ENCODE measurements around the gene OCLN. TPM values are rescaled to one million over a fixed set of nuclear protein-coding genes. Genes with fewer than 3 reads are reported as not detected.
"Not testable (repeated sequence)": the region's sequence is repeated elsewhere in the genome, so short reads cannot be mapped to it uniquely, and the experiment has no call there.

OCLN gene
- polyA plus RNA-seq, 1 donor from 2014 or later = 6.5 TPM

GRCh38 chr5:69512740-69513260 lies 20.2 kb downstream of the OCLN start:
- H3F3A ChIP-seq (ENCODE audit: insufficient read depth, low read length, poor library complexity, severe bottlenecking) = no peaks in the 10 kb centered on the region
- TF ChIP-seq TAF1 (IDR thresholded peaks at IDR 0.05; ENCODE audit: low read depth) = no peak
- TF ChIP-seq EZH2 (IDR thresholded peaks at IDR 0.05; ENCODE audit: borderline replicate concordance, insufficient read depth, low read length, poor library complexity, severe bottlenecking) = no peak
- TF ChIP-seq EP300 (conservative IDR thresholded peaks at IDR 0.05; ENCODE audit: poor library complexity, severe bottlenecking) = no peak
- TF ChIP-seq CTCF (IDR thresholded peaks at IDR 0.05; ENCODE audit: poor library complexity, severe bottlenecking) = no peak
- TF ChIP-seq POLR2AphosphoS5 (IDR thresholded peaks at IDR 0.05) = no peak
- TF ChIP-seq MXI1 (conservative IDR thresholded peaks at IDR 0.05; ENCODE audit: poor library complexity, severe bottlenecking) = no peak
- TF ChIP-seq SMC3 (conservative IDR thresholded peaks at IDR 0.05; ENCODE audit: poor library complexity) = no peak
- no peak for TF ChIP-seq RAD21 (conservative IDR thresholded peaks at IDR 0.05)
- no peak for TF ChIP-seq REST (IDR thresholded peaks at IDR 0.05; ENCODE audit: borderline replicate concordance)
- H3K27me3 ChIP-seq (ENCODE audit: insufficient read depth, low read depth, low read length) = no peaks in the 10 kb centered on the region
- no peak overlapping the region for H3K9ac ChIP-seq (ENCODE audit: low read length)
- no peak overlapping the region for H3K4me2 ChIP-seq (ENCODE audit: low read length)
- no peak overlapping the region for H3K4me3 ChIP-seq (ENCODE audit: low read length)
- H3K9me3 ChIP-seq (ENCODE audit: low read length) = no peaks in the 10 kb centered on the region
- no peak overlapping the region for H2AFZ ChIP-seq (ENCODE audit: low read depth, low read length)
- no peaks in the 10 kb centered on the region for H3K36me3 ChIP-seq (ENCODE audit: insufficient read depth, low read length)
- no peaks in the 10 kb centered on the region for H4K20me1 ChIP-seq (ENCODE audit: insufficient read depth)
- no peaks in the 10 kb centered on the region for H3K79me2 ChIP-seq (replicated peaks; ENCODE audit: insufficient read depth, low read length)
- no peaks in the 10 kb centered on the region for H3K9me2 ChIP-seq (ENCODE audit: insufficient read depth, low read length)
- no peak overlapping the region for H3K27ac ChIP-seq (ENCODE audit: low read length)

GRCh38 chr5:69515570-69515969 lies 23.0 kb downstream of the OCLN start:
- not testable (repeated sequence) for H3K27me3 ChIP-seq (ENCODE audit: insufficient read depth, low read depth, low read length); H3K4me3 ChIP-seq (ENCODE audit: low read length); H3K79me2 ChIP-seq (replicated peaks; ENCODE audit: insufficient read depth, low read length); H3K4me2 ChIP-seq (ENCODE audit: low read length); H3K27ac ChIP-seq (ENCODE audit: low read length); H4K20me1 ChIP-seq (ENCODE audit: insufficient read depth); H3K9ac ChIP-seq (ENCODE audit: low read length); H3K9me3 ChIP-seq (ENCODE audit: low read length); H3K9me2 ChIP-seq (ENCODE audit: insufficient read depth, low read length); H2AFZ ChIP-seq (ENCODE audit: low read depth, low read length); H3K36me3 ChIP-seq (ENCODE audit: insufficient read depth, low read length); H3F3A ChIP-seq (ENCODE audit: insufficient read depth, low read length, poor library complexity, severe bottlenecking)

- Histone ChIP-seq H3K4me3 (ENCODE audit: low read length) (no peak overlapping the region), H4K20me1 (ENCODE audit: insufficient read depth) (no peaks in the 10 kb centered on the region), H3F3A (ENCODE audit: insufficient read depth, low read length, poor library complexity, severe bottlenecking) (no peaks in the 10 kb centered on the region), H2AFZ (ENCODE audit: low read depth, low read length) (no peak overlapping the region), H3K9ac (ENCODE audit: low read length) (no peak overlapping the region), H3K79me2 (replicated peaks; ENCODE audit: insufficient read depth, low read length) (no peaks in the 10 kb centered on the region), H3K36me3 (ENCODE audit: insufficient read depth, low read length) (no peaks in the 10 kb centered on the region), H3K27ac (ENCODE audit: low read length) (no peak overlapping the region), H3K9me2 (ENCODE audit: insufficient read depth, low read length) (no peaks in the 10 kb centered on the region), H3K4me2 (ENCODE audit: low read length) (no peak overlapping the region), H3K9me3 (ENCODE audit: low read length) (no peaks in the 10 kb centered on the region), H3K27me3 (ENCODE audit: insufficient read depth, low read depth, low read length) (no peaks in the 10 kb centered on the region)
- TF ChIP-seq EZH2 (IDR thresholded peaks at IDR 0.05; ENCODE audit: borderline replicate concordance, insufficient read depth, low read length, poor library complexity, severe bottlenecking) (no peak), MXI1 (conservative IDR thresholded peaks at IDR 0.05; ENCODE audit: poor library complexity, severe bottlenecking) (no peak), REST (IDR thresholded peaks at IDR 0.05; ENCODE audit: borderline replicate concordance) (no peak), TAF1 (IDR thresholded peaks at IDR 0.05; ENCODE audit: low read depth) (no peak), RAD21 (conservative IDR thresholded peaks at IDR 0.05) (no peak), POLR2AphosphoS5 (IDR thresholded peaks at IDR 0.05) (no peak), CTCF (IDR thresholded peaks at IDR 0.05; ENCODE audit: poor library complexity, severe bottlenecking) (no peak), SMC3 (conservative IDR thresholded peaks at IDR 0.05; ENCODE audit: poor library complexity) (no peak), EP300 (conservative IDR thresholded peaks at IDR 0.05; ENCODE audit: poor library complexity, severe bottlenecking) (no peak)
Observed at GRCh38 chr5:69516769-69517168, 24.2 kb downstream of the OCLN start.

All from neural cell (in vitro differentiated cells).